ENCODE data around the gene TMEM37.

DNA sequence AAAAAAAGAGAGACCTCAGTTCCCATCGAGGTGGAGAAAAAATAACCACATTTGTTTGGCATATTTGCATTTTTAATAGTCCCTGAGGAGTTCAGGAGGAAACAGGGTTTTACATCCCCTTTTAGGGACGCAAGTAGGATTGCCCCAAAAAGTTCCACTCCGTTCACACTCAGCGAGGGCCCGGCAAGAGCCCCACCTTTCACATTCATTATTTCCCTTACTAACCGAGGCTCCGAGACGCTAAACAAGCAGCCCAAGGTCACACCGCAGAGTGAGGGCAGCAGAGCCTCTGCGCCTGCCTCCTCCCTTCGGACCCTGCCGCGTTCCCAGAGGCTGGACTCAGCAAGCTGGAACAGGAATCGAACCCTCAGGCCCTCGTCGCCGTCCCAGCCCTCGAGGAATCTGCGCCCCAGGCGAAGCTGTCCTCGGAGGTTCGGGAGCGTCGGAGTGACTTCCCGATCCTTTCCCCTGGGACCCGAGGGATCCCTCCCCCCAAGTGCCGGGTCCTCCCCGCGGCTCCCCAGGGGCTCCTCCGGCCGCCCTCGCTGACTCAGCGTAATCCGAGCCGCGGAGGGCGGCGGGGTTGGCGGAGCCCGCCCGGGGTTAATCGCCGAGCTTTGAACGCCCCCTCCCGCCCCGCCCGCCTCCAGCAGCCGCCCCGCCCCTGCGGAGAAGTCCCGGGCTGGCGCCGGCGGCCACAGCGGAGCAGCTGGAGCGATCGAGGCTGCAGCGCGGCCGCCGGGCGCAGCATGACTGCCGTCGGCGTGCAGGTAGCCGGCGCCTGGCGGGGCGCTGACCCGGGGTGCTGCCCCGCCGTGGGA is at the start of gene TMEM37:
- TF ChIP-seq, protein P1, sequence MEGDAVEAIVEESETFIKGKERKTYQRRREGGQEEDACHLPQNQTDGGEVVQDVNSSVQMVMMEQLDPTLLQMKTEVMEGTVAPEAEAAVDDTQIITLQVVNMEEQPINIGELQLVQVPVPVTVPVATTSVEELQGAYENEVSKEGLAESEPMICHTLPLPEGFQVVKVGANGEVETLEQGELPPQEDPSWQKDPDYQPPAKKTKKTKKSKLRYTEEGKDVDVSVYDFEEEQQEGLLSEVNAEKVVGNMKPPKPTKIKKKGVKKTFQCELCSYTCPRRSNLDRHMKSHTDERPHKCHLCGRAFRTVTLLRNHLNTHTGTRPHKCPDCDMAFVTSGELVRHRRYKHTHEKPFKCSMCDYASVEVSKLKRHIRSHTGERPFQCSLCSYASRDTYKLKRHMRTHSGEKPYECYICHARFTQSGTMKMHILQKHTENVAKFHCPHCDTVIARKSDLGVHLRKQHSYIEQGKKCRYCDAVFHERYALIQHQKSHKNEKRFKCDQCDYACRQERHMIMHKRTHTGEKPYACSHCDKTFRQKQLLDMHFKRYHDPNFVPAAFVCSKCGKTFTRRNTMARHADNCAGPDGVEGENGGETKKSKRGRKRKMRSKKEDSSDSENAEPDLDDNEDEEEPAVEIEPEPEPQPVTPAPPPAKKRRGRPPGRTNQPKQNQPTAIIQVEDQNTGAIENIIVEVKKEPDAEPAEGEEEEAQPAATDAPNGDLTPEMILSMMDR (conservative IDR thresholded peaks at IDR 0.05): no peak
- no peak for TF ChIP-seq ZFX (IDR thresholded peaks at IDR 0.05)

All from C4-2B (cell line).